IMR-90 (cell line): Measurements from ENCODE around the gene PLEKHB2. TPM values are rescaled to one million over a fixed set of nuclear protein-coding genes. Genes with fewer than 3 reads are reported as not detected.
A peak's percentile ranks its signal among the peaks of the same experiment; 100 is the strongest.

Experiments
- ATAC-seq: fragments of 200-7000 bp; cut with Tn5 transposase; 2 replicates; pipeline ENCODE4 v1.9.1; 2020; ENCODE audit warnings: low read depth, mild to moderate bottlenecking, moderate library complexity
- BruUV-seq: library from RNA; stranded (reverse); fragments of 400-500 nt; replicated peaks from 2 replicates; lab custom pipeline; 2021; lab: Mats Ljungman, UMichigan
- CTCF ChIA-PET: fragments of 300-600 bp; formaldehyde crosslinking; extraction: SDS; loops from one replicate; lab custom pipeline; 2021; ENCODE audit warnings: antibody characterized with exemption; lab: Yijun Ruan, JAX
- POLR2A ChIA-PET: fragments of 300-600 bp; sonication (Branson Sonifier 250); formaldehyde crosslinking; loops from one replicate; lab custom pipeline; 2022; ENCODE audit warnings: antibody characterized with exemption; ENCODE audit not compliant: unreplicated experiment; lab: Charles Lee
- DNase-seq: peaks from one replicate; pipeline ENCODE4 v3.0.0; 2013
- H2AFZ ChIP-seq: replicated peaks from 2 replicates; pipeline ENCODE3; 2013; ENCODE audit warnings: low read length, mild to moderate bottlenecking; ENCODE audit not compliant: poor library complexity
- H2AK5ac ChIP-seq: 2 replicates; pipeline ENCODE4 v1.6.1; 2013; ENCODE audit warnings: low read depth, low read length, inconsistent platforms
- H2AK9ac ChIP-seq: replicated peaks from 2 replicates; pipeline ENCODE3; 2013; ENCODE audit warnings: mild to moderate bottlenecking, low read depth, low read length, moderate library complexity; ENCODE audit not compliant: poor library complexity
- H2BK120ac ChIP-seq: 2 replicates; pipeline ENCODE4 v1.6.1; 2013; ENCODE audit warnings: low read depth, low read length, inconsistent platforms
- H2BK15ac ChIP-seq: 3 replicates; pipeline ENCODE4 v1.6.1; 2013; ENCODE audit warnings: low read depth, low read length, inconsistent platforms
- H2BK20ac ChIP-seq: 2 replicates; pipeline ENCODE4 v1.6.1; 2013; ENCODE audit warnings: low read depth, mild to moderate bottlenecking, inconsistent platforms, low read length, moderate library complexity
- H2BK5ac ChIP-seq: 2 replicates; pipeline ENCODE4 v1.6.1; 2013; ENCODE audit warnings: mild to moderate bottlenecking, low read depth, low read length, inconsistent platforms; ENCODE audit not compliant: poor library complexity, severe bottlenecking
- H3K14ac ChIP-seq: replicated peaks from 2 replicates; pipeline ENCODE4 v1.6.1; 2013; ENCODE audit warnings: low read depth, low read length, inconsistent platforms
- H3K18ac ChIP-seq: 2 replicates; pipeline ENCODE4 v1.6.1; 2013; ENCODE audit warnings: low read depth, low read length, control low read depth
- H3K23ac ChIP-seq: 2 replicates; pipeline ENCODE4 v1.6.1; 2013; ENCODE audit warnings: low read depth, low read length, inconsistent platforms
- H3K27ac ChIP-seq: 2 replicates; pipeline ENCODE4 v1.5.1; 2013; ENCODE audit warnings: mild to moderate bottlenecking, control low read depth, low read length; ENCODE audit not compliant: insufficient read depth
- H3K27me3 ChIP-seq: 2 replicates; pipeline ENCODE4 v1.6.1; 2013; ENCODE audit warnings: low read length; ENCODE audit not compliant: control insufficient read depth, insufficient read depth
- H3K36me3 ChIP-seq: 2 replicates; pipeline ENCODE4 v1.6.1; 2013; ENCODE audit warnings: low read length, mixed read lengths; ENCODE audit not compliant: control insufficient read depth, insufficient read depth
- H3K4ac ChIP-seq: 2 replicates; pipeline ENCODE4 v1.6.1; 2013; ENCODE audit warnings: low read depth, low read length, inconsistent platforms
- H3K4me1 ChIP-seq: 2 replicates; pipeline ENCODE4 v1.6.1; 2013; ENCODE audit warnings: low read length, mixed read lengths; ENCODE audit not compliant: control insufficient read depth, insufficient read depth
- H3K4me2 ChIP-seq: 2 replicates; pipeline ENCODE4 v1.6.1; 2013; ENCODE audit warnings: low read depth, mild to moderate bottlenecking, control low read depth, low read length, moderate library complexity
- H3K4me3 ChIP-seq: 2 replicates; pipeline ENCODE4 v1.5.1; 2013; ENCODE audit warnings: low read depth, mild to moderate bottlenecking, control low read depth, low read length, moderate library complexity; ENCODE audit not compliant: insufficient read depth
- H3K56ac ChIP-seq: 2 replicates; pipeline ENCODE4 v1.6.1; 2013; ENCODE audit warnings: low read length, inconsistent platforms; ENCODE audit not compliant: insufficient read depth; ENCODE audit errors: extremely low read depth
- H3K79me1 ChIP-seq, 2 experiments: 2 replicates each; pipeline ENCODE4 v1.6.1; 2013; ENCODE audit warnings: low read length in 2 of 2, inconsistent platforms in 1 of 2, low read depth in 1 of 2
- H3K9ac ChIP-seq: 2 replicates; pipeline ENCODE4 v1.6.1; 2013; ENCODE audit warnings: low read depth, low read length, control low read depth
- H3K9me1 ChIP-seq: 2 replicates; pipeline ENCODE4 v1.6.1; 2013; ENCODE audit warnings: low read length, inconsistent platforms; ENCODE audit not compliant: insufficient read depth
- H3K9me3 ChIP-seq: 2 replicates; pipeline ENCODE4 v1.6.1; 2013; ENCODE audit warnings: low read length; ENCODE audit not compliant: control insufficient read depth, insufficient read depth
- H4K20me1 ChIP-seq: 2 replicates; pipeline ENCODE4 v1.6.1; 2013; ENCODE audit warnings: low read length, inconsistent platforms; ENCODE audit not compliant: insufficient read depth
- H4K5ac ChIP-seq: 2 replicates; pipeline ENCODE4 v1.6.1; 2013; ENCODE audit warnings: mild to moderate bottlenecking, low read depth, low read length, control low read depth
- H4K8ac ChIP-seq, 2 experiments: 2 replicates each; pipeline ENCODE4 v1.6.1; 2013; ENCODE audit warnings: low read depth in 2 of 2, low read length in 2 of 2, control low read depth in 1 of 2, inconsistent platforms in 1 of 2
- H4K91ac ChIP-seq: 2 replicates; pipeline ENCODE4 v1.6.1; 2013; ENCODE audit warnings: low read depth, low read length, inconsistent platforms; ENCODE audit not compliant: insufficient read depth
- MAFK ChIP-seq: IDR thresholded peaks from 2 replicates; pipeline ENCODE4 v1.6.1; 2012; ENCODE audit warnings: low read depth, low read length, improper control_type of control experiment
- MAZ ChIP-seq: IDR thresholded peaks from 2 replicates; pipeline ENCODE4 v1.6.1; 2012; ENCODE audit warnings: low read depth, mild to moderate bottlenecking, low read length, improper control_type of control experiment, moderate library complexity, borderline replicate concordance
- RAD21 ChIP-seq: IDR thresholded peaks from 2 replicates; pipeline ENCODE4 v1.6.1; 2012; ENCODE audit warnings: low read length, improper control_type of control experiment
- RCOR1 ChIP-seq: IDR thresholded peaks from 2 replicates; pipeline ENCODE4 v1.6.1; 2012; ENCODE audit warnings: mild to moderate bottlenecking, low read length, improper control_type of control experiment; ENCODE audit not compliant: insufficient replicate concordance
- SMC3 ChIP-seq: fragments of 150-350 bp; IDR thresholded peaks from 2 replicates; pipeline ENCODE4 v1.6.1; 2016; ENCODE audit warnings: low read depth, mild to moderate bottlenecking, antibody characterized with exemption, low read length, moderate library complexity
- WGBS, 2 experiments: methylation state at CpG; one replicate each; pipeline versions ENCODE4 v1.1.5 to v1.1.7; 2013; ENCODE audit warnings: missing lambda C conversion rate in 2 of 2; ENCODE audit not compliant: insufficient read length in 1 of 2; ENCODE audit errors: extremely low coverage in 2 of 2; 5-methylcytosine and 5-hydroxymethylcytosine counted together
- dilution Hi-C: fragments of 300-500 bp; cut with HindIII; formaldehyde crosslinking; loops from one replicate; pipeline ENCODE4 v1.14.3; 2018; ENCODE audit warnings: low sequenced_read_pairs; ENCODE audit not compliant: unreplicated experiment
- in situ Hi-C: fragments of 300-500 bp; cut with MboI; formaldehyde crosslinking; loops from 3 replicates; pipeline ENCODE4 v1.14.3; 2019; ENCODE audit warnings: low sequenced_read_pairs, inconsistent platforms, mixed read lengths
- intact Hi-C: fragments of 100-400 bp; cut with micrococcal nuclease; formaldehyde crosslinking; loops from 2 replicates; pipeline ENCODE4 v1.10.0; 2022
- polyA plus RNA-seq, 3 experiments: library from polyadenylated mRNA; depleted of rRNA; stranded (reverse); fragments of >200 nt; gene quantifications; 2 replicates each; pipeline ENCODE4 v1.2.3, GENCODE V29; 2012; ENCODE audit warnings: low replicate concordance in 1 of 3
- total RNA-seq: library from RNA; depleted of rRNA; stranded (reverse); fragments of >200 nt; gene quantifications from 2 replicates; pipeline ENCODE4 v1.2.3, GENCODE V29; 2012
- TF ChIP-seq, protein P1 (sequence below): conservative IDR thresholded peaks from 2 replicates; pipeline ENCODE4 v1.5.1; 2012; ENCODE audit warnings: mild to moderate bottlenecking, low read depth, low read length, improper control_type of control experiment

PLEKHB2 gene
- total and polyA plus RNA-seq, 2 of the 4 experiments (the other 2 are of a cell fraction), result 62.9 to 82.1 TPM

DNA sequence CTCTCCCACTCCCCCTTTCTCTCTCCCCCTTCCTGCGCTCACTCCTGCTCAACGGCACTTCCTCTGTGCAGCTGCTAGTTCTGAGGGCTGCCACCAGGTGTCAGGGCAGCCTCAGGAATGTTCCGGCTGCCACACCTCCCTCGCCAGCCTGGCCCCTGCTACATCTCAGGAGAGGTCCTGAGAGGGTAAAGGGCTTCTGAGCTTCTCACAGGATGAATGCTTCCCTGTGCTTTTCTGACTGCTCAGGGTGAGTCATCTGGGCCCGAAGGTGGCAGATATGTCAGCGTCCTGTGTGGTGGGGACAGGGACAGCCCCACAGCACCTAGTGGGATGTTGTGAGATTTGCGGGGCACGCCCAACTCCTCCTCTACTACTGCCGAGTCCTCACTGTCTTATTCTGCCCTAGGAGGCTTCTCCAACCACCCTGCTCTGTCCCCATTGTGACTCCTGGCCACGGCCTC is 49.0 kb downstream of the PLEKHB2 start:
- no peaks in the 10 kb centered on the region for H3K9me3 ChIP-seq
- H4K20me1 ChIP-seq, result no peaks in the 10 kb centered on the region
- no peaks in the 10 kb centered on the region for H3K4me1 ChIP-seq
- H2BK5ac ChIP-seq, result no peak overlapping the region
- no peak overlapping the region for H4K8ac ChIP-seq
- H2BK20ac ChIP-seq, result no peak overlapping the region
- H3K9ac ChIP-seq, result no peak overlapping the region
- peak; percentile 64 for TF ChIP-seq SMC3
- TF ChIP-seq MAFK, result no peak
- TF ChIP-seq, protein P1, sequence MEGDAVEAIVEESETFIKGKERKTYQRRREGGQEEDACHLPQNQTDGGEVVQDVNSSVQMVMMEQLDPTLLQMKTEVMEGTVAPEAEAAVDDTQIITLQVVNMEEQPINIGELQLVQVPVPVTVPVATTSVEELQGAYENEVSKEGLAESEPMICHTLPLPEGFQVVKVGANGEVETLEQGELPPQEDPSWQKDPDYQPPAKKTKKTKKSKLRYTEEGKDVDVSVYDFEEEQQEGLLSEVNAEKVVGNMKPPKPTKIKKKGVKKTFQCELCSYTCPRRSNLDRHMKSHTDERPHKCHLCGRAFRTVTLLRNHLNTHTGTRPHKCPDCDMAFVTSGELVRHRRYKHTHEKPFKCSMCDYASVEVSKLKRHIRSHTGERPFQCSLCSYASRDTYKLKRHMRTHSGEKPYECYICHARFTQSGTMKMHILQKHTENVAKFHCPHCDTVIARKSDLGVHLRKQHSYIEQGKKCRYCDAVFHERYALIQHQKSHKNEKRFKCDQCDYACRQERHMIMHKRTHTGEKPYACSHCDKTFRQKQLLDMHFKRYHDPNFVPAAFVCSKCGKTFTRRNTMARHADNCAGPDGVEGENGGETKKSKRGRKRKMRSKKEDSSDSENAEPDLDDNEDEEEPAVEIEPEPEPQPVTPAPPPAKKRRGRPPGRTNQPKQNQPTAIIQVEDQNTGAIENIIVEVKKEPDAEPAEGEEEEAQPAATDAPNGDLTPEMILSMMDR, result peak; percentile 86
- no peak for TF ChIP-seq RCOR1
- peak; percentile 86 for TF ChIP-seq RAD21
- peak; percentile 39; the same call in 1 of the 2 replicates for TF ChIP-seq MAZ
- no peak overlapping the region for H4K5ac ChIP-seq
- POLR2A ChIA-PET, result no interaction called here
- in situ Hi-C loops (loop anchor here (25.0 kb wide), 1 partner anchor 183 kb away; no protein-coding TSS in a partner anchor), dilution Hi-C loops (no loop called here), intact Hi-C loops (loop anchor here (1.0 to 5.0 kb wide), 5 partner anchors 181 to 648 kb away; no protein-coding TSS in a partner anchor)
- no peak overlapping the region for H4K91ac ChIP-seq
- no peak overlapping the region for H2AK5ac ChIP-seq
- CTCF ChIA-PET, result no interaction called here
- H3K36me3 ChIP-seq, result peaks cover 3% of the 10 kb centered on the region
- H3K9me1 ChIP-seq, result no peaks in the 10 kb centered on the region
- H3K56ac ChIP-seq, result no peak overlapping the region
- H3K23ac ChIP-seq, result no peak overlapping the region
- H3K4me2 ChIP-seq, result no peak overlapping the region
- BruUV-seq, result no TSS peak
- H2AFZ ChIP-seq, result peak overlapping the region; percentile 78
- no peak overlapping the region for H2BK15ac ChIP-seq
- H3K4ac ChIP-seq, result no peak overlapping the region
- no peak overlapping the region for H2BK120ac ChIP-seq
- no peak overlapping the region for H3K4me3 ChIP-seq
- DNase-seq (peak; percentile 54), ATAC-seq (peak; percentile 98)
- peak overlapping the region; percentile 44 for H2AK9ac ChIP-seq
- no peaks in the 10 kb centered on the region for H3K79me1 ChIP-seq
- WGBS, 2 experiments, result 76% methylated on average over 3 of the region's 10 CpGs; no CpG with 5 or more reads in 1 of the 2 experiments
- no peak overlapping the region for H3K14ac ChIP-seq
- no peaks in the 10 kb centered on the region; the same call in 1 of the 2 replicates for H3K27me3 ChIP-seq
- H3K27ac ChIP-seq, result no peak overlapping the region
- no peak overlapping the region for H3K18ac ChIP-seq
